22Rv1 (cell line): ENCODE results near the gene GSTK1.

Experiments used
- ZFX ChIP-seq: fragments of 450-650 bp; IDR thresholded peaks from 2 replicates; pipeline ENCODE4 v1.6.1; 2017; ENCODE audit warnings: antibody characterized with exemption, borderline replicate concordance
- TF ChIP-seq, protein P1 (sequence below): fragments of 450-650 bp; IDR thresholded peaks from 2 replicates; pipeline ENCODE4 v1.5.1; 2017; ENCODE audit warnings: mild to moderate bottlenecking

DNA sequence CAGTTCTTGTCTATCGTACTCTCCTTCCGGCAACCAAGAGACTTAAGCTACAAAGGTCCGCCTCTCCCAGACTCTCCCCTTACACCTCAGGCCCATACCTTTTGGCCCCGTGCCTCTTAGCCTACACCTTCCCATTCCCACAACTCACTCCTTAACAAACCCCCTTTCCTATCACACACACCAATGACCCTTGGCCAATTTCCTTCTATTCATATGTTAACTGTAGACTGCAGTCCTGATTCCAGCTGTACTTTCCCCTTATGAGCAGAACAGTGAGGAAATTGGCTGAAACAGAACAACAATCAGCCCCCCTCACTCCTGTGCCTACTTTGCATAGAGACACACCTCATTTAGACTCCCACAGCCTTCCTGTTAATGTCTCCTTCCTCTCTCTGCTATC is 20.1 kb downstream of the GSTK1 start:
- TF ChIP-seq, protein P1, sequence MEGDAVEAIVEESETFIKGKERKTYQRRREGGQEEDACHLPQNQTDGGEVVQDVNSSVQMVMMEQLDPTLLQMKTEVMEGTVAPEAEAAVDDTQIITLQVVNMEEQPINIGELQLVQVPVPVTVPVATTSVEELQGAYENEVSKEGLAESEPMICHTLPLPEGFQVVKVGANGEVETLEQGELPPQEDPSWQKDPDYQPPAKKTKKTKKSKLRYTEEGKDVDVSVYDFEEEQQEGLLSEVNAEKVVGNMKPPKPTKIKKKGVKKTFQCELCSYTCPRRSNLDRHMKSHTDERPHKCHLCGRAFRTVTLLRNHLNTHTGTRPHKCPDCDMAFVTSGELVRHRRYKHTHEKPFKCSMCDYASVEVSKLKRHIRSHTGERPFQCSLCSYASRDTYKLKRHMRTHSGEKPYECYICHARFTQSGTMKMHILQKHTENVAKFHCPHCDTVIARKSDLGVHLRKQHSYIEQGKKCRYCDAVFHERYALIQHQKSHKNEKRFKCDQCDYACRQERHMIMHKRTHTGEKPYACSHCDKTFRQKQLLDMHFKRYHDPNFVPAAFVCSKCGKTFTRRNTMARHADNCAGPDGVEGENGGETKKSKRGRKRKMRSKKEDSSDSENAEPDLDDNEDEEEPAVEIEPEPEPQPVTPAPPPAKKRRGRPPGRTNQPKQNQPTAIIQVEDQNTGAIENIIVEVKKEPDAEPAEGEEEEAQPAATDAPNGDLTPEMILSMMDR = no peak
- TF ChIP-seq ZFX = no peak
